ENCODE results near the gene DCDC2B. TPM values are rescaled to one million over a fixed set of nuclear protein-coding genes. Genes with fewer than 3 reads are reported as not detected.

The DCDC2B gene
- total and polyA plus RNA-seq, 9 of the 15 experiments (the other 6 are each of a cell fraction or from before 2014, with no cell fraction given), result not detected

DNA sequence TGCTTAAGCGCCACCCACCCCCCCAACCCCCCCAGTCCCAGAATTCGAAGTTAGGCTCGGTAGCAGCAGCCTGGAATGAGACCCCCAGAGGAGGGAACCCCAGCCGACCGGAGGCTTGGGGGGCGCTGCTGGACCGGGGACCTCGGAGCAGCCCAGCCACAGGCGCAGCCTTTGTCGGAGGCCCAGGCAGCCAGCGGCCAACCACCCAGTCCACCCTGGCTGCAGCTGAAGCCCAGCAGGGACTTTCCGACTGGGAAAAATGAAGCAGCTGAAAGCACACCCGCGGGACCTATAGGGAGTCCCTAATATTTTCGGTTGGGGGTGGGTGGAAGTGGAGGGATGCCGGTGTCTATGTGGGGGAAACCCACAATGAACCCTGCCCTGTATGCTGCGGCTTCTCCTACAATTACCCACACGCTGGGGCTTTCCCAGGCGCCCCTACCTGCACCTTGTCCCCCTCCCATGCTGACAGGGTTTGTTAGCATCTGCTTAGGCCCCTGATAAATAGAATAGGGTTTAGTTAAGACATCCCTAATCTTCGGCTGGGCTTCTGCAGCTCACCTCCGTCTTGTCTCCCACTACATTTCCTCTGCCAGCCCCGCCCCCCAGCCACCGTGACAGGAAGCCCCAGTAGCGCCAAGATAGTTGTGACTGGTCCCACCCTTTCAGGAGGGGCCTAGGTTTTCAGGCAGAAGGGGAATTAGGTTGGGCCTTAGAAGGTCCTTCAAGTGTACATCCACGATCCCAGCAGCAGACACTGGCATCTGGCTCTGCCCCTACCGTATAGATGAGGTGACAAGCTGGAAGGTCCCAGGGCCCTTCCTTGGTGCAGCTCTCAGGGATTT is 7.7 kb upstream of the DCDC2B start (continued):
- TF ChIP-seq, protein P1, sequence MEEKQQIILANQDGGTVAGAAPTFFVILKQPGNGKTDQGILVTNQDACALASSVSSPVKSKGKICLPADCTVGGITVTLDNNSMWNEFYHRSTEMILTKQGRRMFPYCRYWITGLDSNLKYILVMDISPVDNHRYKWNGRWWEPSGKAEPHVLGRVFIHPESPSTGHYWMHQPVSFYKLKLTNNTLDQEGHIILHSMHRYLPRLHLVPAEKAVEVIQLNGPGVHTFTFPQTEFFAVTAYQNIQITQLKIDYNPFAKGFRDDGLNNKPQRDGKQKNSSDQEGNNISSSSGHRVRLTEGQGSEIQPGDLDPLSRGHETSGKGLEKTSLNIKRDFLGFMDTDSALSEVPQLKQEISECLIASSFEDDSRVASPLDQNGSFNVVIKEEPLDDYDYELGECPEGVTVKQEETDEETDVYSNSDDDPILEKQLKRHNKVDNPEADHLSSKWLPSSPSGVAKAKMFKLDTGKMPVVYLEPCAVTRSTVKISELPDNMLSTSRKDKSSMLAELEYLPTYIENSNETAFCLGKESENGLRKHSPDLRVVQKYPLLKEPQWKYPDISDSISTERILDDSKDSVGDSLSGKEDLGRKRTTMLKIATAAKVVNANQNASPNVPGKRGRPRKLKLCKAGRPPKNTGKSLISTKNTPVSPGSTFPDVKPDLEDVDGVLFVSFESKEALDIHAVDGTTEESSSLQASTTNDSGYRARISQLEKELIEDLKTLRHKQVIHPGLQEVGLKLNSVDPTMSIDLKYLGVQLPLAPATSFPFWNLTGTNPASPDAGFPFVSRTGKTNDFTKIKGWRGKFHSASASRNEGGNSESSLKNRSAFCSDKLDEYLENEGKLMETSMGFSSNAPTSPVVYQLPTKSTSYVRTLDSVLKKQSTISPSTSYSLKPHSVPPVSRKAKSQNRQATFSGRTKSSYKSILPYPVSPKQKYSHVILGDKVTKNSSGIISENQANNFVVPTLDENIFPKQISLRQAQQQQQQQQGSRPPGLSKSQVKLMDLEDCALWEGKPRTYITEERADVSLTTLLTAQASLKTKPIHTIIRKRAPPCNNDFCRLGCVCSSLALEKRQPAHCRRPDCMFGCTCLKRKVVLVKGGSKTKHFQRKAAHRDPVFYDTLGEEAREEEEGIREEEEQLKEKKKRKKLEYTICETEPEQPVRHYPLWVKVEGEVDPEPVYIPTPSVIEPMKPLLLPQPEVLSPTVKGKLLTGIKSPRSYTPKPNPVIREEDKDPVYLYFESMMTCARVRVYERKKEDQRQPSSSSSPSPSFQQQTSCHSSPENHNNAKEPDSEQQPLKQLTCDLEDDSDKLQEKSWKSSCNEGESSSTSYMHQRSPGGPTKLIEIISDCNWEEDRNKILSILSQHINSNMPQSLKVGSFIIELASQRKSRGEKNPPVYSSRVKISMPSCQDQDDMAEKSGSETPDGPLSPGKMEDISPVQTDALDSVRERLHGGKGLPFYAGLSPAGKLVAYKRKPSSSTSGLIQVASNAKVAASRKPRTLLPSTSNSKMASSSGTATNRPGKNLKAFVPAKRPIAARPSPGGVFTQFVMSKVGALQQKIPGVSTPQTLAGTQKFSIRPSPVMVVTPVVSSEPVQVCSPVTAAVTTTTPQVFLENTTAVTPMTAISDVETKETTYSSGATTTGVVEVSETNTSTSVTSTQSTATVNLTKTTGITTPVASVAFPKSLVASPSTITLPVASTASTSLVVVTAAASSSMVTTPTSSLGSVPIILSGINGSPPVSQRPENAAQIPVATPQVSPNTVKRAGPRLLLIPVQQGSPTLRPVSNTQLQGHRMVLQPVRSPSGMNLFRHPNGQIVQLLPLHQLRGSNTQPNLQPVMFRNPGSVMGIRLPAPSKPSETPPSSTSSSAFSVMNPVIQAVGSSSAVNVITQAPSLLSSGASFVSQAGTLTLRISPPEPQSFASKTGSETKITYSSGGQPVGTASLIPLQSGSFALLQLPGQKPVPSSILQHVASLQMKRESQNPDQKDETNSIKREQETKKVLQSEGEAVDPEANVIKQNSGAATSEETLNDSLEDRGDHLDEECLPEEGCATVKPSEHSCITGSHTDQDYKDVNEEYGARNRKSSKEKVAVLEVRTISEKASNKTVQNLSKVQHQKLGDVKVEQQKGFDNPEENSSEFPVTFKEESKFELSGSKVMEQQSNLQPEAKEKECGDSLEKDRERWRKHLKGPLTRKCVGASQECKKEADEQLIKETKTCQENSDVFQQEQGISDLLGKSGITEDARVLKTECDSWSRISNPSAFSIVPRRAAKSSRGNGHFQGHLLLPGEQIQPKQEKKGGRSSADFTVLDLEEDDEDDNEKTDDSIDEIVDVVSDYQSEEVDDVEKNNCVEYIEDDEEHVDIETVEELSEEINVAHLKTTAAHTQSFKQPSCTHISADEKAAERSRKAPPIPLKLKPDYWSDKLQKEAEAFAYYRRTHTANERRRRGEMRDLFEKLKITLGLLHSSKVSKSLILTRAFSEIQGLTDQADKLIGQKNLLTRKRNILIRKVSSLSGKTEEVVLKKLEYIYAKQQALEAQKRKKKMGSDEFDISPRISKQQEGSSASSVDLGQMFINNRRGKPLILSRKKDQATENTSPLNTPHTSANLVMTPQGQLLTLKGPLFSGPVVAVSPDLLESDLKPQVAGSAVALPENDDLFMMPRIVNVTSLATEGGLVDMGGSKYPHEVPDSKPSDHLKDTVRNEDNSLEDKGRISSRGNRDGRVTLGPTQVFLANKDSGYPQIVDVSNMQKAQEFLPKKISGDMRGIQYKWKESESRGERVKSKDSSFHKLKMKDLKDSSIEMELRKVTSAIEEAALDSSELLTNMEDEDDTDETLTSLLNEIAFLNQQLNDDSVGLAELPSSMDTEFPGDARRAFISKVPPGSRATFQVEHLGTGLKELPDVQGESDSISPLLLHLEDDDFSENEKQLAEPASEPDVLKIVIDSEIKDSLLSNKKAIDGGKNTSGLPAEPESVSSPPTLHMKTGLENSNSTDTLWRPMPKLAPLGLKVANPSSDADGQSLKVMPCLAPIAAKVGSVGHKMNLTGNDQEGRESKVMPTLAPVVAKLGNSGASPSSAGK (IDR thresholded peaks at IDR 0.05), result no peak
- TF ChIP-seq JUN (IDR thresholded peaks at IDR 0.05; ENCODE audit: borderline replicate concordance, low read depth, low read length) (no peak), JUN (CRISPR knock-in tag; IDR thresholded peaks at IDR 0.05; ENCODE audit: borderline replicate concordance) (no peak), BDP1 (IDR thresholded peaks at IDR 0.05; ENCODE audit: insufficient read depth, insufficient read length) (no peak), FOXM1 (IDR thresholded peaks at IDR 0.05; ENCODE audit: low read depth) (no peak), FOXM1 (CRISPR knock-in tag; IDR thresholded peaks at IDR 0.05; ENCODE audit: low read depth) (no peak), ETV5 (CRISPR knock-in tag; IDR thresholded peaks at IDR 0.05; ENCODE audit: low read depth) (peak; percentile 40; the same call in 1 of the 2 replicates)
- TF ChIP-seq, protein P2, sequence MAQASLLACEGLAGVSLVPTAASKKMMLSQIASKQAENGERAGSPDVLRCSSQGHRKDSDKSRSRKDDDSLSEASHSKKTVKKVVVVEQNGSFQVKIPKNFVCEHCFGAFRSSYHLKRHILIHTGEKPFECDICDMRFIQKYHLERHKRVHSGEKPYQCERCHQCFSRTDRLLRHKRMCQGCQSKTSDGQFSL (CRISPR knock-in tag; IDR thresholded peaks at IDR 0.05), result peak; percentile 44; the same call in 1 of the 2 replicates
- TF ChIP-seq, protein P2 (tag; IDR thresholded peaks at IDR 0.05), result peak in 1 of 2 experiments; percentile 42; a peak in 1 of 4 replicates
- TF ChIP-seq, protein P3, sequence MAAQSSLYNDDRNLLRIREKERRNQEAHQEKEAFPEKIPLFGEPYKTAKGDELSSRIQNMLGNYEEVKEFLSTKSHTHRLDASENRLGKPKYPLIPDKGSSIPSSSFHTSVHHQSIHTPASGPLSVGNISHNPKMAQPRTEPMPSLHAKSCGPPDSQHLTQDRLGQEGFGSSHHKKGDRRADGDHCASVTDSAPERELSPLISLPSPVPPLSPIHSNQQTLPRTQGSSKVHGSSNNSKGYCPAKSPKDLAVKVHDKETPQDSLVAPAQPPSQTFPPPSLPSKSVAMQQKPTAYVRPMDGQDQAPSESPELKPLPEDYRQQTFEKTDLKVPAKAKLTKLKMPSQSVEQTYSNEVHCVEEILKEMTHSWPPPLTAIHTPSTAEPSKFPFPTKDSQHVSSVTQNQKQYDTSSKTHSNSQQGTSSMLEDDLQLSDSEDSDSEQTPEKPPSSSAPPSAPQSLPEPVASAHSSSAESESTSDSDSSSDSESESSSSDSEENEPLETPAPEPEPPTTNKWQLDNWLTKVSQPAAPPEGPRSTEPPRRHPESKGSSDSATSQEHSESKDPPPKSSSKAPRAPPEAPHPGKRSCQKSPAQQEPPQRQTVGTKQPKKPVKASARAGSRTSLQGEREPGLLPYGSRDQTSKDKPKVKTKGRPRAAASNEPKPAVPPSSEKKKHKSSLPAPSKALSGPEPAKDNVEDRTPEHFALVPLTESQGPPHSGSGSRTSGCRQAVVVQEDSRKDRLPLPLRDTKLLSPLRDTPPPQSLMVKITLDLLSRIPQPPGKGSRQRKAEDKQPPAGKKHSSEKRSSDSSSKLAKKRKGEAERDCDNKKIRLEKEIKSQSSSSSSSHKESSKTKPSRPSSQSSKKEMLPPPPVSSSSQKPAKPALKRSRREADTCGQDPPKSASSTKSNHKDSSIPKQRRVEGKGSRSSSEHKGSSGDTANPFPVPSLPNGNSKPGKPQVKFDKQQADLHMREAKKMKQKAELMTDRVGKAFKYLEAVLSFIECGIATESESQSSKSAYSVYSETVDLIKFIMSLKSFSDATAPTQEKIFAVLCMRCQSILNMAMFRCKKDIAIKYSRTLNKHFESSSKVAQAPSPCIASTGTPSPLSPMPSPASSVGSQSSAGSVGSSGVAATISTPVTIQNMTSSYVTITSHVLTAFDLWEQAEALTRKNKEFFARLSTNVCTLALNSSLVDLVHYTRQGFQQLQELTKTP (IDR thresholded peaks at IDR 0.05; ENCODE audit: low read depth in 1 of 2, partially characterized antibody in 2 of 2), result peak in 1 of 2 experiments; percentile 36

Measured in K562 (cell line).